Measurements from ENCODE around the gene THUMPD3. TPM values are rescaled to one million over a fixed set of nuclear protein-coding genes. Genes with fewer than 3 reads are reported as not detected.

The THUMPD3 gene
- total and polyA plus RNA-seq, 11 donors, result 25.3 to 65.5 (median 51.5) TPM

- H3K9me3 ChIP-seq, result no peaks in the 10 kb centered on the region
- TF ChIP-seq POLR2A (IDR thresholded peaks at IDR 0.05) (no peak), CTCF (IDR thresholded peaks at IDR 0.05) (no peak)
- no peaks in the 10 kb centered on the region for H3K27me3 ChIP-seq
- H3K36me3 ChIP-seq, result no peaks in the 10 kb centered on the region
- no peaks in the 10 kb centered on the region for H3K4me1 ChIP-seq
- DNase-seq, result no peak
- no peak overlapping the region for H3K4me3 ChIP-seq
- H3K27ac ChIP-seq, result no peak overlapping the region
- 64 to 81% (median 66%) methylated on average over 4 of the region's 4 CpGs for WGBS, 4 donors
- intact Hi-C loops (cut with DNase I), result no loop called here
- ATAC-seq, result no peak
Measured at GRCh38 chr3:9343115-9343514, 19.7 kb upstream of the THUMPD3 start.

- intact Hi-C loops (cut with DNase I), result no loop called here
- H3K4me1 ChIP-seq, result no peaks in the 10 kb centered on the region
- ATAC-seq (no peak), DNase-seq (no peak)
- TF ChIP-seq POLR2A (IDR thresholded peaks at IDR 0.05) (no peak), CTCF (IDR thresholded peaks at IDR 0.05) (no peak)
- no peaks in the 10 kb centered on the region for H3K9me3 ChIP-seq
- H3K4me3 ChIP-seq, result no peak overlapping the region
- H3K36me3 ChIP-seq, result peaks cover 0 to 9% (median 0%) of the 10 kb centered on the region in 9 donors
- 0 to 58% (median 23%) methylated on average over 1 of the region's 1 CpG for WGBS, 4 donors
- no peak overlapping the region for H3K27ac ChIP-seq
- H3K27me3 ChIP-seq, result no peaks in the 10 kb centered on the region
Measured at GRCh38 chr3:9345041-9345440, 17.8 kb upstream of the THUMPD3 start.

GRCh38 chr3:9346141-9346540 is 16.7 kb upstream of the THUMPD3 start:
- 95 to 100% (median 97%) methylated on average over 1 of the region's 1 CpG for WGBS, 4 donors
- intact Hi-C loops (cut with DNase I), result no loop called here
- ATAC-seq, result no peak

GRCh38 chr3:9347081-9347480 is 15.8 kb upstream of the THUMPD3 start:
- H3K4me3 ChIP-seq, result no peak overlapping the region
- TF ChIP-seq CTCF (IDR thresholded peaks at IDR 0.05) (no peak), POLR2A (IDR thresholded peaks at IDR 0.05) (no peak)
- no peak overlapping the region for H3K27ac ChIP-seq
- ATAC-seq (no peak), DNase-seq (no peak)
- H3K4me1 ChIP-seq, result no peaks in the 10 kb centered on the region
- H3K9me3 ChIP-seq, result no peaks in the 10 kb centered on the region
- H3K27me3 ChIP-seq, result no peaks in the 10 kb centered on the region
- peaks cover 0 to 10% (median 0%) of the 10 kb centered on the region in 9 donors for H3K36me3 ChIP-seq
- intact Hi-C loops (cut with DNase I), result no loop called here
- 82 to 88% (median 85%) methylated on average over 5 of the region's 5 CpGs for WGBS, 4 donors

More at GRCh38 chr3:9346141-9346540, 16.7 kb upstream of the THUMPD3 start:
- Histone ChIP-seq H3K27ac (no peak overlapping the region), H3K36me3 (peaks cover 0 to 10% (median 0%) of the 10 kb centered on the region in 9 donors), H3K4me1 (no peaks in the 10 kb centered on the region), H3K27me3 (no peaks in the 10 kb centered on the region), H3K4me3 (no peak overlapping the region), H3K9me3 (no peaks in the 10 kb centered on the region)
- DNase-seq, result no peak
- TF ChIP-seq POLR2A (IDR thresholded peaks at IDR 0.05) (no peak), CTCF (IDR thresholded peaks at IDR 0.05) (no peak)
